Right lobe of liver (tissue), 4 donors: Measurements from ENCODE around the gene COL18A1.

Experiments used
- CTCF ChIP-seq, 4 donors: fragments of 200-600 bp in 3 of 4; fragments of 450-650 bp in 1 of 4; IDR thresholded peaks; one replicate each; pipeline versions ENCODE4 v1.5.1 to v1.8.0; 2016 to 2022; ENCODE audit warnings: antibody characterized with exemption in 4 of 4, mild to moderate bottlenecking in 2 of 4
- POLR2A ChIP-seq: fragments of 450-650 bp; IDR thresholded peaks from one replicate; pipeline ENCODE4 v1.6.1; 2017; ENCODE audit warnings: antibody characterized with exemption, mild to moderate bottlenecking
- donor health status: DM: no; HTN: no; CAD: no.
- donor health status: DM: no; HTN: no; CAD: no.
- donor health status: DM: no; HTN: yes; CAD: no.

- no peak for TF ChIP-seq CTCF (IDR thresholded peaks at IDR 0.05)
- no peak for TF ChIP-seq POLR2A
These were observed 15.4 kb downstream of the COL18A1 start for GRCh38 chr21:45420061-45421041.
